IMR-90 (cell line): Measurements from ENCODE around the gene PHC3. TPM values are rescaled to one million over a fixed set of nuclear protein-coding genes. Genes with fewer than 3 reads are reported as not detected.

ENCODE experiments used
- ATAC-seq: fragments of 200-7000 bp; cut with Tn5 transposase; 2 replicates; pipeline ENCODE4 v1.9.1; 2020; ENCODE audit warnings: low read depth, mild to moderate bottlenecking, moderate library complexity
- BruUV-seq: library from RNA; stranded (reverse); fragments of 400-500 nt; replicated peaks from 2 replicates; lab custom pipeline; 2021; lab: Mats Ljungman, UMichigan
- CTCF ChIA-PET: fragments of 300-600 bp; formaldehyde crosslinking; extraction: SDS; loops from one replicate; lab custom pipeline; 2021; ENCODE audit warnings: antibody characterized with exemption; lab: Yijun Ruan, JAX
- POLR2A ChIA-PET: fragments of 300-600 bp; sonication (Branson Sonifier 250); formaldehyde crosslinking; loops from one replicate; lab custom pipeline; 2022; ENCODE audit warnings: antibody characterized with exemption; ENCODE audit not compliant: unreplicated experiment; lab: Charles Lee
- DNase-seq: peaks from one replicate; pipeline ENCODE4 v3.0.0; 2013
- H2AFZ ChIP-seq: replicated peaks from 2 replicates; pipeline ENCODE3; 2013; ENCODE audit warnings: low read length, mild to moderate bottlenecking; ENCODE audit not compliant: poor library complexity
- H2AK5ac ChIP-seq: 2 replicates; pipeline ENCODE4 v1.6.1; 2013; ENCODE audit warnings: low read depth, low read length, inconsistent platforms
- H2AK9ac ChIP-seq: replicated peaks from 2 replicates; pipeline ENCODE3; 2013; ENCODE audit warnings: mild to moderate bottlenecking, low read depth, low read length, moderate library complexity; ENCODE audit not compliant: poor library complexity
- H2BK120ac ChIP-seq: 2 replicates; pipeline ENCODE4 v1.6.1; 2013; ENCODE audit warnings: low read depth, low read length, inconsistent platforms
- H2BK15ac ChIP-seq: 3 replicates; pipeline ENCODE4 v1.6.1; 2013; ENCODE audit warnings: low read depth, low read length, inconsistent platforms
- H2BK20ac ChIP-seq: 2 replicates; pipeline ENCODE4 v1.6.1; 2013; ENCODE audit warnings: low read depth, mild to moderate bottlenecking, inconsistent platforms, low read length, moderate library complexity
- H2BK5ac ChIP-seq: 2 replicates; pipeline ENCODE4 v1.6.1; 2013; ENCODE audit warnings: mild to moderate bottlenecking, low read depth, low read length, inconsistent platforms; ENCODE audit not compliant: poor library complexity, severe bottlenecking
- H3K14ac ChIP-seq: replicated peaks from 2 replicates; pipeline ENCODE4 v1.6.1; 2013; ENCODE audit warnings: low read depth, low read length, inconsistent platforms
- H3K18ac ChIP-seq: 2 replicates; pipeline ENCODE4 v1.6.1; 2013; ENCODE audit warnings: low read depth, low read length, control low read depth
- H3K23ac ChIP-seq: 2 replicates; pipeline ENCODE4 v1.6.1; 2013; ENCODE audit warnings: low read depth, low read length, inconsistent platforms
- H3K27ac ChIP-seq: 2 replicates; pipeline ENCODE4 v1.5.1; 2013; ENCODE audit warnings: mild to moderate bottlenecking, control low read depth, low read length; ENCODE audit not compliant: insufficient read depth
- H3K27me3 ChIP-seq: 2 replicates; pipeline ENCODE4 v1.6.1; 2013; ENCODE audit warnings: low read length; ENCODE audit not compliant: control insufficient read depth, insufficient read depth
- H3K36me3 ChIP-seq: 2 replicates; pipeline ENCODE4 v1.6.1; 2013; ENCODE audit warnings: low read length, mixed read lengths; ENCODE audit not compliant: control insufficient read depth, insufficient read depth
- H3K4ac ChIP-seq: 2 replicates; pipeline ENCODE4 v1.6.1; 2013; ENCODE audit warnings: low read depth, low read length, inconsistent platforms
- H3K4me1 ChIP-seq: 2 replicates; pipeline ENCODE4 v1.6.1; 2013; ENCODE audit warnings: low read length, mixed read lengths; ENCODE audit not compliant: control insufficient read depth, insufficient read depth
- H3K4me2 ChIP-seq: 2 replicates; pipeline ENCODE4 v1.6.1; 2013; ENCODE audit warnings: low read depth, mild to moderate bottlenecking, control low read depth, low read length, moderate library complexity
- H3K4me3 ChIP-seq: 2 replicates; pipeline ENCODE4 v1.5.1; 2013; ENCODE audit warnings: low read depth, mild to moderate bottlenecking, control low read depth, low read length, moderate library complexity; ENCODE audit not compliant: insufficient read depth
- H3K56ac ChIP-seq: 2 replicates; pipeline ENCODE4 v1.6.1; 2013; ENCODE audit warnings: low read length, inconsistent platforms; ENCODE audit not compliant: insufficient read depth; ENCODE audit errors: extremely low read depth
- H3K79me1 ChIP-seq, 2 experiments: 2 replicates each; pipeline ENCODE4 v1.6.1; 2013; ENCODE audit warnings: low read length in 2 of 2, inconsistent platforms in 1 of 2, low read depth in 1 of 2
- H3K9ac ChIP-seq: 2 replicates; pipeline ENCODE4 v1.6.1; 2013; ENCODE audit warnings: low read depth, low read length, control low read depth
- H3K9me1 ChIP-seq: 2 replicates; pipeline ENCODE4 v1.6.1; 2013; ENCODE audit warnings: low read length, inconsistent platforms; ENCODE audit not compliant: insufficient read depth
- H3K9me3 ChIP-seq: 2 replicates; pipeline ENCODE4 v1.6.1; 2013; ENCODE audit warnings: low read length; ENCODE audit not compliant: control insufficient read depth, insufficient read depth
- H4K20me1 ChIP-seq: 2 replicates; pipeline ENCODE4 v1.6.1; 2013; ENCODE audit warnings: low read length, inconsistent platforms; ENCODE audit not compliant: insufficient read depth
- H4K5ac ChIP-seq: 2 replicates; pipeline ENCODE4 v1.6.1; 2013; ENCODE audit warnings: mild to moderate bottlenecking, low read depth, low read length, control low read depth
- H4K8ac ChIP-seq, 2 experiments: 2 replicates each; pipeline ENCODE4 v1.6.1; 2013; ENCODE audit warnings: low read depth in 2 of 2, low read length in 2 of 2, control low read depth in 1 of 2, inconsistent platforms in 1 of 2
- H4K91ac ChIP-seq: 2 replicates; pipeline ENCODE4 v1.6.1; 2013; ENCODE audit warnings: low read depth, low read length, inconsistent platforms; ENCODE audit not compliant: insufficient read depth
- BHLHE40 ChIP-seq: fragments of 150-350 bp; IDR thresholded peaks from 2 replicates; pipeline ENCODE4 v1.6.1; 2016; ENCODE audit warnings: mild to moderate bottlenecking, low read depth, low read length
- CEBPB ChIP-seq: IDR thresholded peaks from 2 replicates; pipeline ENCODE4 v1.6.1; 2012; ENCODE audit warnings: low read depth, low read length, improper control_type of control experiment
- CHD1 ChIP-seq: IDR thresholded peaks from 2 replicates; pipeline ENCODE4 v1.6.1; 2012; ENCODE audit warnings: low read depth, low read length, improper control_type of control experiment
- FOS ChIP-seq: fragments of 150-350 bp; IDR thresholded peaks from 2 replicates; pipeline ENCODE4 v1.6.1; 2016; ENCODE audit warnings: low read depth, low read length
- MAFK ChIP-seq: IDR thresholded peaks from 2 replicates; pipeline ENCODE4 v1.6.1; 2012; ENCODE audit warnings: low read depth, low read length, improper control_type of control experiment
- MAZ ChIP-seq: IDR thresholded peaks from 2 replicates; pipeline ENCODE4 v1.6.1; 2012; ENCODE audit warnings: low read depth, mild to moderate bottlenecking, low read length, improper control_type of control experiment, moderate library complexity, borderline replicate concordance
- MXI1 ChIP-seq: IDR thresholded peaks from 2 replicates; pipeline ENCODE4 v1.6.1; 2012; ENCODE audit warnings: low read depth, mild to moderate bottlenecking, low read length, moderate library complexity, borderline replicate concordance
- NFE2L2 ChIP-seq: fragments of 150-350 bp; IDR thresholded peaks from 2 replicates; pipeline ENCODE4 v1.6.1; 2016; ENCODE audit warnings: low read depth, mild to moderate bottlenecking, low read length
- POLR2A ChIP-seq: IDR thresholded peaks from 2 replicates; pipeline ENCODE4 v1.6.1; 2012; ENCODE audit warnings: mild to moderate bottlenecking, low read depth, low read length
- RAD21 ChIP-seq: IDR thresholded peaks from 2 replicates; pipeline ENCODE4 v1.6.1; 2012; ENCODE audit warnings: low read length, improper control_type of control experiment
- RCOR1 ChIP-seq: IDR thresholded peaks from 2 replicates; pipeline ENCODE4 v1.6.1; 2012; ENCODE audit warnings: mild to moderate bottlenecking, low read length, improper control_type of control experiment; ENCODE audit not compliant: insufficient replicate concordance
- RFX5 ChIP-seq: IDR thresholded peaks from 2 replicates; pipeline ENCODE4 v1.8.0; 2012; ENCODE audit warnings: low read depth, mild to moderate bottlenecking, low read length, moderate library complexity
- SMC3 ChIP-seq: fragments of 150-350 bp; IDR thresholded peaks from 2 replicates; pipeline ENCODE4 v1.6.1; 2016; ENCODE audit warnings: low read depth, mild to moderate bottlenecking, antibody characterized with exemption, low read length, moderate library complexity
- WGBS, 2 experiments: methylation state at CpG; one replicate each; pipeline versions ENCODE4 v1.1.5 to v1.1.7; 2013; ENCODE audit warnings: missing lambda C conversion rate in 2 of 2; ENCODE audit not compliant: insufficient read length in 1 of 2; ENCODE audit errors: extremely low coverage in 2 of 2; 5-methylcytosine and 5-hydroxymethylcytosine counted together
- dilution Hi-C: fragments of 300-500 bp; cut with HindIII; formaldehyde crosslinking; loops from one replicate; pipeline ENCODE4 v1.14.3; 2018; ENCODE audit warnings: low sequenced_read_pairs; ENCODE audit not compliant: unreplicated experiment
- in situ Hi-C: fragments of 300-500 bp; cut with MboI; formaldehyde crosslinking; loops from 3 replicates; pipeline ENCODE4 v1.14.3; 2019; ENCODE audit warnings: low sequenced_read_pairs, inconsistent platforms, mixed read lengths
- intact Hi-C: fragments of 100-400 bp; cut with micrococcal nuclease; formaldehyde crosslinking; loops from 2 replicates; pipeline ENCODE4 v1.10.0; 2022
- polyA plus RNA-seq, 3 experiments: library from polyadenylated mRNA; depleted of rRNA; stranded (reverse); fragments of >200 nt; gene quantifications; 2 replicates each; pipeline ENCODE4 v1.2.3, GENCODE V29; 2012; ENCODE audit warnings: low replicate concordance in 1 of 3
- total RNA-seq: library from RNA; depleted of rRNA; stranded (reverse); fragments of >200 nt; gene quantifications from 2 replicates; pipeline ENCODE4 v1.2.3, GENCODE V29; 2012
- TF ChIP-seq, protein P1 (sequence below): fragments of 150-350 bp; IDR thresholded peaks from 2 replicates; pipeline ENCODE4 v1.6.1; 2017; ENCODE audit warnings: mild to moderate bottlenecking, antibody characterized with exemption, low read length, low read depth
- TF ChIP-seq, protein P2 (sequence below): fragments of 150-350 bp; IDR thresholded peaks from 2 replicates; pipeline ENCODE4 v1.6.1; 2016; ENCODE audit warnings: low read depth, mild to moderate bottlenecking, low read length, moderate library complexity, borderline replicate concordance
- TF ChIP-seq, protein P3 (sequence below): conservative IDR thresholded peaks from 2 replicates; pipeline ENCODE4 v1.5.1; 2012; ENCODE audit warnings: mild to moderate bottlenecking, low read depth, low read length, improper control_type of control experiment

Gene PHC3
- total and polyA plus RNA-seq, 2 of the 4 experiments (the other 2 are of a cell fraction) = 18.3 to 26.3 TPM

DNA sequence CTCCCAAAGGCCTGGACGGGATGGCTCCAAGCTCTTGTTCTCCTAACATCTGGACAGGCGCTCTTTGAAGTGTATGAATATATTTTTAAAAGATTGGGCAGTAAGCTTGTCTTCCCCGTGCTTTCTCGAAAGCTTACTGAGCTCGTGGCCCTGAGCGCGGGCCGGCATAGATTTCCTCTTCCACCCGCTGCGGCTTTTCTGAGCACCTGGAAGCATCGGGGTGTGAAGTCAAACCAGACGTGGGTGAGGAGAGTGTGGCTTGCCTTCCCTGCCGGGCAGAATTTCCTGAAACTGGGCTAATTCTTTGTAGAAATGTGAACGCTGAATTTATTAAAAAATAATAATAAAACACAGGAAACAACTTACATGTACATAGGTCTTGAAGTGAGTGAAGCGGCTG is 117.8 kb downstream of the PHC3 start:
- Histone ChIP-seq H4K91ac (no peak overlapping the region), H3K27me3 (no peaks in the 10 kb centered on the region), H2BK15ac (no peak overlapping the region), H2AFZ (no peak overlapping the region), H3K79me1 (no peaks in the 10 kb centered on the region), H3K36me3 (no peaks in the 10 kb centered on the region), H3K4me3 (no peak overlapping the region), H2AK5ac (no peak overlapping the region), H3K56ac (no peak overlapping the region), H3K23ac (no peak overlapping the region), H2BK120ac (no peak overlapping the region), H3K4ac (no peak overlapping the region), H3K14ac (no peak overlapping the region), H4K20me1 (no peaks in the 10 kb centered on the region), H2BK20ac (no peak overlapping the region), H3K4me2 (no peak overlapping the region), H2AK9ac (no peak overlapping the region), H3K27ac (no peak overlapping the region), H3K18ac (no peak overlapping the region), H2BK5ac (no peak overlapping the region), H4K8ac (no peak overlapping the region), H3K9ac (no peak overlapping the region), H3K9me1 (no peaks in the 10 kb centered on the region), H3K4me1 (no peaks in the 10 kb centered on the region), H3K9me3 (no peaks in the 10 kb centered on the region), H4K5ac (no peak overlapping the region)
- TF ChIP-seq NFE2L2 (no peak), MAZ (no peak), CHD1 (no peak), POLR2A (no peak), BHLHE40 (no peak), RAD21 (no peak), CEBPB (no peak), FOS (no peak), SMC3 (no peak), RCOR1 (no peak), RFX5 (no peak), MAFK (no peak), MXI1 (no peak)
- TF ChIP-seq, protein P1, sequence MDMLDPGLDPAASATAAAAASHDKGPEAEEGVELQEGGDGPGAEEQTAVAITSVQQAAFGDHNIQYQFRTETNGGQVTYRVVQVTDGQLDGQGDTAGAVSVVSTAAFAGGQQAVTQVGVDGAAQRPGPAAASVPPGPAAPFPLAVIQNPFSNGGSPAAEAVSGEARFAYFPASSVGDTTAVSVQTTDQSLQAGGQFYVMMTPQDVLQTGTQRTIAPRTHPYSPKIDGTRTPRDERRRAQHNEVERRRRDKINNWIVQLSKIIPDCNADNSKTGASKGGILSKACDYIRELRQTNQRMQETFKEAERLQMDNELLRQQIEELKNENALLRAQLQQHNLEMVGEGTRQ = no peak
- TF ChIP-seq, protein P2, sequence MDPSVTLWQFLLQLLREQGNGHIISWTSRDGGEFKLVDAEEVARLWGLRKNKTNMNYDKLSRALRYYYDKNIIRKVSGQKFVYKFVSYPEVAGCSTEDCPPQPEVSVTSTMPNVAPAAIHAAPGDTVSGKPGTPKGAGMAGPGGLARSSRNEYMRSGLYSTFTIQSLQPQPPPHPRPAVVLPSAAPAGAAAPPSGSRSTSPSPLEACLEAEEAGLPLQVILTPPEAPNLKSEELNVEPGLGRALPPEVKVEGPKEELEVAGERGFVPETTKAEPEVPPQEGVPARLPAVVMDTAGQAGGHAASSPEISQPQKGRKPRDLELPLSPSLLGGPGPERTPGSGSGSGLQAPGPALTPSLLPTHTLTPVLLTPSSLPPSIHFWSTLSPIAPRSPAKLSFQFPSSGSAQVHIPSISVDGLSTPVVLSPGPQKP = no peak
- TF ChIP-seq, protein P3, sequence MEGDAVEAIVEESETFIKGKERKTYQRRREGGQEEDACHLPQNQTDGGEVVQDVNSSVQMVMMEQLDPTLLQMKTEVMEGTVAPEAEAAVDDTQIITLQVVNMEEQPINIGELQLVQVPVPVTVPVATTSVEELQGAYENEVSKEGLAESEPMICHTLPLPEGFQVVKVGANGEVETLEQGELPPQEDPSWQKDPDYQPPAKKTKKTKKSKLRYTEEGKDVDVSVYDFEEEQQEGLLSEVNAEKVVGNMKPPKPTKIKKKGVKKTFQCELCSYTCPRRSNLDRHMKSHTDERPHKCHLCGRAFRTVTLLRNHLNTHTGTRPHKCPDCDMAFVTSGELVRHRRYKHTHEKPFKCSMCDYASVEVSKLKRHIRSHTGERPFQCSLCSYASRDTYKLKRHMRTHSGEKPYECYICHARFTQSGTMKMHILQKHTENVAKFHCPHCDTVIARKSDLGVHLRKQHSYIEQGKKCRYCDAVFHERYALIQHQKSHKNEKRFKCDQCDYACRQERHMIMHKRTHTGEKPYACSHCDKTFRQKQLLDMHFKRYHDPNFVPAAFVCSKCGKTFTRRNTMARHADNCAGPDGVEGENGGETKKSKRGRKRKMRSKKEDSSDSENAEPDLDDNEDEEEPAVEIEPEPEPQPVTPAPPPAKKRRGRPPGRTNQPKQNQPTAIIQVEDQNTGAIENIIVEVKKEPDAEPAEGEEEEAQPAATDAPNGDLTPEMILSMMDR = no peak
- dilution Hi-C loops = no loop called here
- POLR2A ChIA-PET = no interaction called here
- BruUV-seq = no TSS peak
- CTCF ChIA-PET = no interaction called here
- 100% methylated on average over 1 of the region's 15 CpGs; no CpG with 5 or more reads in 1 of the 2 experiments for WGBS, 2 experiments
- DNase-seq = no peak
- intact Hi-C loops = no loop called here
- no peak for ATAC-seq
- in situ Hi-C loops = no loop called here
